ENCODE results near the gene GMPR.

GMPR gene

DNA sequence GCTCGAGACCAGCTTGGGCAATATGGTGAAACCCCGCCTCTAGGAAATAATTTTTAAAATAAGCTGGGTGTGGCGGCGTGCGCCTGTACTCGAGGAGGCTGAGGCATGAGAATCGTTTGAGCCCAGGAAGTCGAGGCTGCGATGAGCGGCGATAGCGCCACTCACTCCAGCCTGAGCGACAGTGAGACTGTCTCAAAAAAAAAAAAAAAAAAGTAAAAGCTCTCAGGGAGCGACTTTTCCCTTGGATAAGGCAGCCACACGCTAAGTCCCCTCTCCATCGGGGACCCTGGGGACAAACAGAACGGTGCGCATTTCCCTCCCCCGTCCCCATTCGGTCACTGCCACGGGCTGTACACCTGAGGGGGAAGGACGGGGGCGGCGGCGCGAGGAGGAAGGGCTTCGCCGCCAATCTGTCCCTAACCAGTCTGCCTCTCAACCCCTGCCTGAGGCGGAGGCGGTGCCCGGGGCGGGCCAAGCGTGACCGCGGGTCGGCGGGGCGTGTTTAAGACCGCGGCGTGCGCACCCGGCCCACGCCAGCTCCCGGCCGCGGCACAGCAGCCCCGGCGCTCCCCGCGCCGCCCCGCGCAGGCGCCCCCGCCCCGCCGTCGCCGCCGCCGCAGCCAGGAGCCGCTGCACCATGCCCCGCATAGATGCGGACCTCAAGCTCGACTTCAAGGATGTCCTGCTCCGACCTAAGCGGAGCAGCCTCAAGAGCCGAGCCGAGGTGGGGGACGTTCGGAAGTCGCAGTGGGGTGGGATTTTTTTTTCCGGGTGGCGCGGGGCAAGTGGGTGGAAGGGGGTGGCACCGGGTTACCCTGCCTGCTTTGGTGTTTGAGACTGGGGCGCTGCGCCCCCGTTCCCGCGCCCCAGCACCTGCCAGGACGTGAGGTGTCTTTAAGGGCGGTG is at the start of gene GMPR:
TSS of gene GMPR (plus strand) at position 531 of the 906 bp plus-strand sequence. CDS start at position 638, 107 bp downstream.
- intact Hi-C loops (cut with DNase I; ENCODE audit: low total_unique reads): loop anchor here (5.0 kb wide), 1 partner anchor 84 kb away; no protein-coding TSS in a partner anchor

DNA sequence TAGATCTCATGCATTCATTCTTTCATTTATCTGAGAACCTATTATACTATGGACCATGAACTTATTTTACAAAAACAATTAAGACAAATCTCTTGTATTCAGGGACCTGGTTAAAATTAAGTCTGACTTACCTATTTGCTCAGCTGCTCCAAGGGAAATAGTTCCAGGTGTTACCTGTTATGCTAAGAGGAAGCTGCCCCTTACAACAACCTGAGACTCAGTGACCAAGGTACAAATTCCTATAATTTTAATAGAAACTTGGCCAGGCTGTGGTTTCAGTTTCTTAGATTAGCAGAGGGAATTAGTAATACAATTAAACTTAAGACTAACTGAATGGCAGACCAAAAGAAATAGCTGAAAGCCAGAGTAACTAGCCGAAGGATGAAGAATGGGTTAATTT is 48.2 kb upstream of the GMPR start:
- Histone ChIP-seq H3K9me3 (no peaks in the 10 kb centered on the region), H3K27me3 (no peaks in the 10 kb centered on the region), H3K27ac (peak overlapping the region; percentile 44 to 59), H3K4me3 (no peak overlapping the region), H3K4me1 (peaks cover 0 to 51% (median 23%) of the 10 kb centered on the region in 4 donors), H3K36me3 (no peaks in the 10 kb centered on the region)
- TF ChIP-seq, protein P1, sequence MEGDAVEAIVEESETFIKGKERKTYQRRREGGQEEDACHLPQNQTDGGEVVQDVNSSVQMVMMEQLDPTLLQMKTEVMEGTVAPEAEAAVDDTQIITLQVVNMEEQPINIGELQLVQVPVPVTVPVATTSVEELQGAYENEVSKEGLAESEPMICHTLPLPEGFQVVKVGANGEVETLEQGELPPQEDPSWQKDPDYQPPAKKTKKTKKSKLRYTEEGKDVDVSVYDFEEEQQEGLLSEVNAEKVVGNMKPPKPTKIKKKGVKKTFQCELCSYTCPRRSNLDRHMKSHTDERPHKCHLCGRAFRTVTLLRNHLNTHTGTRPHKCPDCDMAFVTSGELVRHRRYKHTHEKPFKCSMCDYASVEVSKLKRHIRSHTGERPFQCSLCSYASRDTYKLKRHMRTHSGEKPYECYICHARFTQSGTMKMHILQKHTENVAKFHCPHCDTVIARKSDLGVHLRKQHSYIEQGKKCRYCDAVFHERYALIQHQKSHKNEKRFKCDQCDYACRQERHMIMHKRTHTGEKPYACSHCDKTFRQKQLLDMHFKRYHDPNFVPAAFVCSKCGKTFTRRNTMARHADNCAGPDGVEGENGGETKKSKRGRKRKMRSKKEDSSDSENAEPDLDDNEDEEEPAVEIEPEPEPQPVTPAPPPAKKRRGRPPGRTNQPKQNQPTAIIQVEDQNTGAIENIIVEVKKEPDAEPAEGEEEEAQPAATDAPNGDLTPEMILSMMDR (IDR thresholded peaks at IDR 0.05): no peak
- intact Hi-C loops (cut with DNase I; ENCODE audit: low total_unique reads): no loop called here
- no peak for DNase-seq

More for the DNA sequence above, at the start of gene GMPR:
- Histone ChIP-seq H3K36me3 (no peaks in the 10 kb centered on the region), H3K9me3 (no peaks in the 10 kb centered on the region), H3K27ac (peak within 1 kb of the TSS; percentile 87), H3K27me3 (no peaks in the 10 kb centered on the region), H3K4me1 (peaks cover 0 to 58% (median 38%) of the 10 kb centered on the region in 4 donors), H3K4me3 (peak within 1 kb of the TSS; percentile 85 to 89)
- TF ChIP-seq, protein P1 (IDR thresholded peaks at IDR 0.05): no peak
- DNase-seq: peak; percentile 83 to 95

DNA sequence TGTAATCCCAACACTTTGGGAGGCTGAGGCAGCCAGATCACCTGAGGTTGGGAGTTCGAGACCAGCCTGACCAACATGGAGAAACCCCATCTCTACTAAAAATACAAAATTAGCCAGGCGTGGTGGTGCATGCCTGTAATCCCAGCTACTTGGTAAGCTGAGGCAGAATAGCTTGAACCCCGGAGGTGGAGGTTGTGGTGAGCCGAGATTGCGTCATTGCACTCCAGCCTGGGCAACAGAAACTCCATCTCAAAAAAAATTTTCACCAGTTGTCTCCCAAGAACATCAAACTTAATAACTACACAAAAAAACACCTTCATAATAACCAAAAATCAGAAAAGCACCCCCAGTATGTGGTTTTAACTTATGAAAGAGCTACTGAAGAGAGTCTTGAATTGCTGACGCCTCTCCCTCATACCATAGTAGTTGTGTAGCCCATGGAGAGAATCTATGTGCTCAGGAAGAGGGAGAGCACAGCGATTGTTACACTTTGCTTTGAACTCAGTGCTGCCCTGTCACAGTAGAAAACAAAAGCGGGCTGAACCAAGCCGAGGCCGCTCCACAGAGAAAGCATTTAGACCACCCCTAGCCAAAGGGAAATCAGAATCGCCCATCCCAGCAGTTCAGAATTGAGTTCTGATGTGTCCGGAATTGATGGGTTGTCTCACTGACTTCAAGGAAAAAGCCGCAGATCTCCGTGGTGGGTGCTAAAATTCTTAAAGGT is 42.0 kb upstream of the GMPR start:
- no peaks in the 10 kb centered on the region for H3K27me3 ChIP-seq
- H3K4me1 ChIP-seq: peaks cover 0 to 29% (median 14%) of the 10 kb centered on the region in 4 donors
- no peak overlapping the region for H3K4me3 ChIP-seq
- intact Hi-C loops (cut with DNase I; ENCODE audit: low total_unique reads): no loop called here
- no peak for DNase-seq
- H3K9me3 ChIP-seq: no peaks in the 10 kb centered on the region
- no peak overlapping the region for H3K27ac ChIP-seq
- no peaks in the 10 kb centered on the region for H3K36me3 ChIP-seq
- TF ChIP-seq, protein P1 (IDR thresholded peaks at IDR 0.05): no peak

DNA sequence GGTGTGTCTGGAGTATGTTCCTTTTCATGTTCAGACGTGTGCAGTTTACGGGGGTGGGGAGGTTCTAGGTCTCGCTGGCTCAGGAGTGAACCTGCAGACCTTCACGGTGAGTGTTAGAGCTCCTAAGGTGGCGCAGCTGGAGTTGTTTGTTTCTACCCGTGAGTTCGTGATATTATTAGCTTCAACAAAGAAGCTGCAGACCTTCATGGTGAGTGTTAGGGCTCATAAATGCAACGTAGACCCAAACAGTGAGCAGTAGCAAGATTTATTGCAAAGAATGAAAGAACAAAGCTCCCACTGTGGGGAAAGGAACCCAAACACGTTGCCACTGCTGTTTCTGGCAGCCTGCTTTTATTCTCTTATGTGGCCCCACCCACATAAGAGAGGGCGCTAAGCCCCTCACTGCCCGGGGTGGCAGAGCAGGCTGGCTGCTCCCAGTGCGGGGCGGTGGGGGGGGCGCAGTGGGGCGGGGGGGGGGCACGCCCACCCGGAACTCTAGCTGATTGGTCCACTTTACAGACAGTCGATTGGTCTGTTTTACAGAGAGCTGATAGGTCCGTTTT is 41.3 kb upstream of the GMPR start:
- DNase-seq: no peak
- H3K27ac ChIP-seq: no peak overlapping the region

More for the DNA sequence above, 41.3 kb upstream of the GMPR start:
- H3K4me1 ChIP-seq: peaks cover 0 to 25% (median 10%) of the 10 kb centered on the region in 4 donors
- TF ChIP-seq, protein P1 (IDR thresholded peaks at IDR 0.05): no peak
- no peaks in the 10 kb centered on the region for H3K27me3 ChIP-seq
- no peak overlapping the region for H3K4me3 ChIP-seq
- H3K36me3 ChIP-seq: no peaks in the 10 kb centered on the region
- intact Hi-C loops (cut with DNase I; ENCODE audit: low total_unique reads): no loop called here
- H3K9me3 ChIP-seq: no peaks in the 10 kb centered on the region

Measured in tibial artery (tissue), 4 donors.